Glomerular visceral epithelial cell (primary cell): ENCODE results near the gene TMCC2.
A peak's percentile ranks its signal among the peaks of the same experiment; 100 is the strongest.

ENCODE experiments used
- DNase-seq: peaks from one replicate; pipeline ENCODE4 v3.0.0-alpha.2; 2016; ENCODE audit errors: extremely low spot score

TMCC2 gene

GRCh38 chr1:205239078-205239477 lies 11.3 kb downstream of the TMCC2 start:
- no peak for DNase-seq

GRCh38 chr1:205240118-205240517 lies 12.4 kb downstream of the TMCC2 start:
- DNase-seq = peak; percentile 34

GRCh38 chr1:205240569-205240968 lies 12.8 kb downstream of the TMCC2 start:
- no peak for DNase-seq

GRCh38 chr1:205241366-205242030 lies 13.8 kb downstream of the TMCC2 start:
- DNase-seq = no peak

GRCh38 chr1:205243350-205244191 lies 15.8 kb downstream of the TMCC2 start:
- no peak for DNase-seq

GRCh38 chr1:205244384-205244783 lies 16.6 kb downstream of the TMCC2 start:
- no peak for DNase-seq

GRCh38 chr1:205245096-205245495 lies 17.4 kb downstream of the TMCC2 start:
- DNase-seq = no peak

- no peak for DNase-seq
These were observed 18.8 kb downstream of the TMCC2 start for GRCh38 chr1:205246351-205247119.

- no peak for DNase-seq
These were observed 19.6 kb downstream of the TMCC2 start for GRCh38 chr1:205247130-205247921.

GRCh38 chr1:205248793-205249601 lies 21.3 kb downstream of the TMCC2 start:
- peak; percentile 35 for DNase-seq

- DNase-seq = no peak
These were observed 21.9 kb downstream of the TMCC2 start for GRCh38 chr1:205249651-205250050.

GRCh38 chr1:205250699-205251098 lies 23.0 kb downstream of the TMCC2 start:
- DNase-seq = no peak

- no peak for DNase-seq
These were observed 23.8 kb downstream of the TMCC2 start for GRCh38 chr1:205251576-205251975.

- DNase-seq = peak; percentile 87
These were observed 28.4 kb downstream of the TMCC2 start for GRCh38 chr1:205255941-205256780.

GRCh38 chr1:205256951-205257625 lies 29.3 kb downstream of the TMCC2 start:
- no peak for DNase-seq

GRCh38 chr1:205257735-205258134 lies 30.0 kb downstream of the TMCC2 start:
- DNase-seq = no peak

GRCh38 chr1:205258261-205258691 lies 30.5 kb downstream of the TMCC2 start:
- DNase-seq = peak; percentile 47

GRCh38 chr1:205258719-205259118 lies 31.0 kb downstream of the TMCC2 start:
- DNase-seq = peak; percentile 65

- no peak for DNase-seq
These were observed 31.6 kb downstream of the TMCC2 start for GRCh38 chr1:205259324-205259832.
